Measurements from ENCODE around the gene MKNK1.

MKNK1 gene

GRCh38 chr1:46522184-46522968 lies 81.7 kb downstream of the MKNK1 start:
- DNase-seq (ENCODE audit: low read depth) = no peak

GRCh38 chr1:46521414-46521813 lies 82.7 kb downstream of the MKNK1 start:
- no peak for DNase-seq (ENCODE audit: low read depth)

- peak; percentile 64 for DNase-seq (ENCODE audit: low read depth)
Observed at GRCh38 chr1:46520063-46520911, 83.8 kb downstream of the MKNK1 start.

- no peak for DNase-seq (ENCODE audit: low read depth)
Observed at GRCh38 chr1:46519209-46519608, 84.9 kb downstream of the MKNK1 start.

- no peak for DNase-seq (ENCODE audit: low read depth)
Observed at GRCh38 chr1:46517932-46518498, 86.1 kb downstream of the MKNK1 start.

- DNase-seq (ENCODE audit: low read depth) = no peak
Observed at GRCh38 chr1:46517010-46517600, 87.0 kb downstream of the MKNK1 start.

- DNase-seq (ENCODE audit: low read depth) = no peak
Observed at GRCh38 chr1:46516200-46516950, 87.7 kb downstream of the MKNK1 start.

- no peak for DNase-seq (ENCODE audit: low read depth)
Observed at GRCh38 chr1:46515576-46515975, 88.5 kb downstream of the MKNK1 start.

- DNase-seq (ENCODE audit: low read depth) = no peak
Observed at GRCh38 chr1:46513536-46513935, 90.5 kb downstream of the MKNK1 start.

GRCh38 chr1:46512792-46513190 lies 91.3 kb downstream of the MKNK1 start:
- no peak for DNase-seq (ENCODE audit: low read depth)

GRCh38 chr1:46512135-46512791 lies 91.8 kb downstream of the MKNK1 start:
- no peak for DNase-seq (ENCODE audit: low read depth)

GRCh38 chr1:46510998-46511365 lies 93.1 kb downstream of the MKNK1 start:
- DNase-seq (ENCODE audit: low read depth) = no peak

GRCh38 chr1:46510341-46510997 lies 93.6 kb downstream of the MKNK1 start:
- no peak for DNase-seq (ENCODE audit: low read depth)

GRCh38 chr1:46508757-46509156 lies 95.3 kb downstream of the MKNK1 start:
- DNase-seq (ENCODE audit: low read depth) = no peak

All from non-pigmented ciliary epithelial cell (primary cell).